SU-DHL-6 (cell line): Measurements from ENCODE around the gene TEX10.

Experiments
- EZH2phosphoT487 ChIP-seq: fragments of 200-600 bp; sonication (generic), shearing (Covaris generic); conservative IDR thresholded peaks from 2 replicates; pipeline ENCODE4 v1.6.1; 2018; ENCODE audit warnings: mild to moderate bottlenecking, antibody characterized with exemption, low read length, moderate library complexity, mixed read lengths
- TF ChIP-seq, protein P1 (sequence below): fragments of 200-600 bp; sonication (generic); IDR thresholded peaks from one replicate; pipeline ENCODE4 v1.5.1; 2017; ENCODE audit warnings: antibody characterized with exemption, mild to moderate bottlenecking, low read length, moderate library complexity; ENCODE audit not compliant: insufficient read depth, poor library complexity, severe bottlenecking

DNA sequence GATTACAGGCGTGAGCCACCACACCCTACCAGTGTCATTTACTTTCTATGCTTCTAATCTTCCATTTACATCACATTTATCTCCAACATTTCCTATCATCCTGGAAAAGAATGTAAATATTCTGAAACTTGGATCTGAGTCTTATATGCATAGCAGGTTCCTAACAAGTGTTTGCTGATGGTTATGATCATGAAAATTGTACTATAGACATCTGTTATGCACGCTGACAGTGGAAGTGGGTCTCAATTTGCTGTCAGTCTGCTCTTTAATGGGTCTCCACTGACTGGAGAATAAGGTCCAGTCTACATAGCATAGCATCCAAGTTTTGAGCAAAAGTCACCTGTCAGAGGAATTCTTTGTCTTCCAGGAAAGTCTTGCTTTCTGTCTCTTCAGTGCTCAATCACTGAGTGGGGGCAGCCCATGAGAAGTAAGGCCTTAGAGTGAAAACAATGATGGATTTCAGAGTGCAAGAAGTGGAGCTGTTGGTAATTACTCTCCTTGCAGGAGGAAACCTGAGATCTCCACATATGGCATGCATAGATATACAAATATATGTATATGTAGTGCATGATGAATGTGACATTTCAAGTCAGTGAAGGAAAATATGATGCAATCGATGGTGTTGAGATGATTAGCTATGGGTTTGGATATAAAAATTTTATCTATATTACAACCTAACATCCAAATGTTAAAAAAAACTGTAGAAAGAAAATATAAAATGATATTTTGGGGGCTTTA lies 45.0 kb upstream of the TEX10 start:
- TF ChIP-seq, protein P1, sequence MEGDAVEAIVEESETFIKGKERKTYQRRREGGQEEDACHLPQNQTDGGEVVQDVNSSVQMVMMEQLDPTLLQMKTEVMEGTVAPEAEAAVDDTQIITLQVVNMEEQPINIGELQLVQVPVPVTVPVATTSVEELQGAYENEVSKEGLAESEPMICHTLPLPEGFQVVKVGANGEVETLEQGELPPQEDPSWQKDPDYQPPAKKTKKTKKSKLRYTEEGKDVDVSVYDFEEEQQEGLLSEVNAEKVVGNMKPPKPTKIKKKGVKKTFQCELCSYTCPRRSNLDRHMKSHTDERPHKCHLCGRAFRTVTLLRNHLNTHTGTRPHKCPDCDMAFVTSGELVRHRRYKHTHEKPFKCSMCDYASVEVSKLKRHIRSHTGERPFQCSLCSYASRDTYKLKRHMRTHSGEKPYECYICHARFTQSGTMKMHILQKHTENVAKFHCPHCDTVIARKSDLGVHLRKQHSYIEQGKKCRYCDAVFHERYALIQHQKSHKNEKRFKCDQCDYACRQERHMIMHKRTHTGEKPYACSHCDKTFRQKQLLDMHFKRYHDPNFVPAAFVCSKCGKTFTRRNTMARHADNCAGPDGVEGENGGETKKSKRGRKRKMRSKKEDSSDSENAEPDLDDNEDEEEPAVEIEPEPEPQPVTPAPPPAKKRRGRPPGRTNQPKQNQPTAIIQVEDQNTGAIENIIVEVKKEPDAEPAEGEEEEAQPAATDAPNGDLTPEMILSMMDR, result no peak
- TF ChIP-seq EZH2phosphoT487, result no peak
